Activated CD8-positive, alpha-beta T cell treated with anti-CD3 and anti-CD28 coated beads for 36 hours (primary cell): ENCODE measurements around the gene KRI1. TPM values are rescaled to one million over a fixed set of nuclear protein-coding genes. Genes with fewer than 3 reads are reported as not detected.

Source experiments
- ATAC-seq: fragments of 200-7000 bp; cut with Tn5 transposase; one replicate; pipeline ENCODE4 v1.10.0; 2021; ENCODE audit warnings: mild to moderate bottlenecking, moderate library complexity
- CTCF ChIA-PET: fragments of 350-600 bp; sonication (Branson Sonifier 250); formaldehyde crosslinking; loops from one replicate; lab custom pipeline; 2021; ENCODE audit warnings: antibody characterized with exemption; lab: Charles Lee
- POLR2A ChIA-PET: fragments of 350-600 bp; sonication (Branson Sonifier 250); formaldehyde crosslinking; loops from one replicate; lab custom pipeline; 2021; ENCODE audit warnings: antibody characterized with exemption; lab: Charles Lee
- DNase-seq: peaks from one replicate; pipeline ENCODE4 v3.0.0-alpha.2; 2020
- H3K27ac Mint-ChIP-seq: one replicate; pipeline ENCODE4 v1.8.0; 2021; ENCODE audit warnings: mild to moderate bottlenecking, mixed read lengths
- H3K27me3 Mint-ChIP-seq: one replicate; pipeline ENCODE4 v1.8.0; 2021; ENCODE audit warnings: mixed read lengths
- H3K36me3 Mint-ChIP-seq: one replicate; pipeline ENCODE4 v1.8.0; 2021; ENCODE audit warnings: low read depth, mixed read lengths
- H3K4me1 Mint-ChIP-seq: one replicate; pipeline ENCODE4 v1.8.0; 2021; ENCODE audit warnings: low read depth, mixed read lengths
- H3K4me3 Mint-ChIP-seq: one replicate; pipeline ENCODE4 v1.8.0; 2021; ENCODE audit warnings: mild to moderate bottlenecking, moderate library complexity, mixed read lengths
- H3K9me3 Mint-ChIP-seq: one replicate; pipeline ENCODE4 v1.8.0; 2021; ENCODE audit warnings: mixed read lengths
- CTCF ChIP-seq: fragments of 200-600 bp; IDR thresholded peaks from one replicate; pipeline ENCODE4 v1.8.0; 2022; ENCODE audit warnings: antibody characterized with exemption, mild to moderate bottlenecking
- intact Hi-C: fragments of 100-400 bp; cut with micrococcal nuclease; formaldehyde crosslinking; loops from one replicate; pipeline ENCODE4 v1.10.0; 2022
- total RNA-seq, 2 experiments: library from RNA; stranded (reverse); gene quantifications; one replicate each; pipeline ENCODE4 v1.2.3, GENCODE V29; 2021

KRI1 gene
- total RNA-seq, 2 experiments from 2014 or later = 50.0 to 58.3 TPM

GRCh38 chr19:10587022-10587838, 21.4 kb upstream of the KRI1 start, which contains the start of gene AP1M2:
AP1M2 (minus strand) TSS chr19:10587312; CDS start chr19:10587231, 81 bp downstream.
- Mint-ChIP-seq H3K4me3 (no peak within 1 kb of the TSS), H3K36me3 (no peaks in the 10 kb centered on the region), H3K4me1 (peaks cover 6% of the 10 kb centered on the region), H3K27me3 (peaks cover 6% of the 10 kb centered on the region), H3K27ac (no peak within 1 kb of the TSS), H3K9me3 (no peaks in the 10 kb centered on the region)
- intact Hi-C loops = no loop called here
- DNase-seq = no peak
- no peak for ATAC-seq
- TF ChIP-seq CTCF = no peak
- POLR2A ChIA-PET = interaction anchor here (0.7 kb wide), 1 partner anchor 19 kb away, joined by 3 read pairs; no protein-coding TSS in a partner anchor
- CTCF ChIA-PET = no interaction called here

- no peak for ATAC-seq
- Mint-ChIP-seq H3K4me1 (peaks cover 7% of the 10 kb centered on the region), H3K4me3 (no peak overlapping the region), H3K27ac (no peak overlapping the region), H3K36me3 (no peaks in the 10 kb centered on the region), H3K27me3 (peaks cover 6% of the 10 kb centered on the region), H3K9me3 (no peaks in the 10 kb centered on the region)
- DNase-seq = no peak
- ChIA-PET CTCF (interaction anchor here (1.5 to 8.5 kb wide), 2 partner anchors 60 to 113 kb away, joined by 6 to 409 read pairs; no protein-coding TSS in a partner anchor), POLR2A (interaction anchor here (0.7 to 1.4 kb wide), 2 partner anchors 18 kb away, joined by 3 read pairs; no protein-coding TSS in a partner anchor)
- TF ChIP-seq CTCF = no peak
- intact Hi-C loops = no loop called here
These were observed 20.6 kb upstream of the KRI1 start for GRCh38 chr19:10586396-10586795.

GRCh38 chr19:10583036-10583776, 17.4 kb upstream of the KRI1 start:
- peaks cover 13% of the 10 kb centered on the region for H3K4me1 Mint-ChIP-seq
- ATAC-seq (no peak), DNase-seq (no peak)
- H3K27ac Mint-ChIP-seq = no peak overlapping the region
- TF ChIP-seq CTCF = no peak
- H3K36me3 Mint-ChIP-seq = no peaks in the 10 kb centered on the region
- ChIA-PET POLR2A (interaction anchor here (1.0 to 3.9 kb wide), 2 partner anchors 61 to 67 kb away, joined by 3 to 24 read pairs; no protein-coding TSS in a partner anchor), CTCF (interaction anchor here (1.4 to 8.5 kb wide), 6 partner anchors 19 to 115 kb away, joined by 3 to 409 read pairs (median 34); partner anchors contain the start of gene QTRT1)
- no peak overlapping the region for H3K4me3 Mint-ChIP-seq
- intact Hi-C loops = no loop called here
- H3K9me3 Mint-ChIP-seq = no peaks in the 10 kb centered on the region
- peaks cover 6% of the 10 kb centered on the region for H3K27me3 Mint-ChIP-seq

GRCh38 chr19:10582091-10582490, 16.3 kb upstream of the KRI1 start:
- H3K9me3 Mint-ChIP-seq = no peaks in the 10 kb centered on the region
- peaks cover 7% of the 10 kb centered on the region for H3K4me1 Mint-ChIP-seq
- POLR2A ChIA-PET = interaction anchor here (0.9 to 3.9 kb wide), 10 partner anchors 8 to 120 kb away, joined by 3 to 24 read pairs (median 6); partner anchors contain the start of gene QTRT1
- DNase-seq (no peak), ATAC-seq (no peak)
- intact Hi-C loops = no loop called here
- no peaks in the 10 kb centered on the region for H3K36me3 Mint-ChIP-seq
- CTCF ChIA-PET = interaction anchor here (0.6 to 8.5 kb wide), 36 partner anchors 8 to 282 kb away, joined by 3 to 409 read pairs (median 9); partner anchors contain the start of genes CDKN2D, KRI1 and QTRT1
- no peak overlapping the region for H3K27ac Mint-ChIP-seq
- H3K4me3 Mint-ChIP-seq = no peak overlapping the region
- no peaks in the 10 kb centered on the region for H3K27me3 Mint-ChIP-seq
- TF ChIP-seq CTCF = no peak
